Lung (tissue), 12 donors: ENCODE measurements around the gene CST6. TPM values are rescaled to one million over a fixed set of nuclear protein-coding genes. Genes with fewer than 3 reads are reported as not detected.

Experiments used
- ATAC-seq: fragments of 200-7000 bp; cut with Tn5 transposase; one replicate; pipeline ENCODE4 v1.9.1; 2020; ENCODE audit warnings: moderate number of reproducible peaks; ENCODE audit not compliant: insufficient read depth, low FRiP score
- DNase-seq, 3 donors: peaks; one replicate each; pipeline ENCODE4 v3.0.0-alpha.2; 2013 to 2017
- H3K27ac ChIP-seq, 2 donors: one replicate each; pipeline ENCODE4 v1.5.1; 2013; ENCODE audit warnings: mild to moderate bottlenecking in 2 of 2, moderate library complexity in 2 of 2, control low read depth in 1 of 2, inconsistent platforms in 1 of 2, low read depth in 1 of 2, low read length in 1 of 2
- H3K27me3 ChIP-seq, 3 donors: one replicate each; pipeline ENCODE4 v1.5.1; 2013; ENCODE audit warnings: low read length in 2 of 3; ENCODE audit not compliant: control insufficient read depth in 3 of 3, insufficient read depth in 3 of 3
- H3K36me3 ChIP-seq, 4 donors: one replicate each; pipeline ENCODE4 v1.5.1; 2013; ENCODE audit warnings: low read length in 4 of 4, mild to moderate bottlenecking in 1 of 4, moderate library complexity in 1 of 4; ENCODE audit not compliant: control insufficient read depth in 4 of 4, insufficient read depth in 4 of 4
- H3K4me1 ChIP-seq, 5 donors: one replicate each; pipeline ENCODE4 v1.5.1; 2013; ENCODE audit warnings: low read length in 5 of 5, mild to moderate bottlenecking in 2 of 5, moderate library complexity in 1 of 5; ENCODE audit not compliant: control insufficient read depth in 5 of 5, insufficient read depth in 5 of 5
- H3K4me3 ChIP-seq: one replicate; pipeline ENCODE4 v1.5.1; 2013; ENCODE audit warnings: mild to moderate bottlenecking, control low read depth, moderate library complexity
- H3K9ac ChIP-seq, 2 donors: one replicate each; pipeline ENCODE4 v1.5.1; 2013; ENCODE audit warnings: low read length in 2 of 2, control low read depth in 1 of 2; ENCODE audit not compliant: insufficient read depth in 1 of 2
- H3K9me3 ChIP-seq, 4 donors: one replicate each; pipeline ENCODE4 v1.5.1; 2013; ENCODE audit warnings: low read length in 3 of 4, mild to moderate bottlenecking in 1 of 4, moderate library complexity in 1 of 4; ENCODE audit not compliant: control insufficient read depth in 4 of 4, insufficient read depth in 3 of 4
- WGBS, 2 donors: extraction: QIAGEN DNeasy Blood & Tissue Kit; methylation state at CpG; one replicate each; pipeline ENCODE4 v1.1.7; 2013; 5-methylcytosine and 5-hydroxymethylcytosine counted together
- polyA plus RNA-seq, 2 donors: library from polyadenylated mRNA; stranded (reverse); fragments of 200-250 nt; gene quantifications; one replicate each; pipeline ENCODE4 v1.2.1, GENCODE V29; 2013
- total RNA-seq, 2 donors: library from RNA; depleted of rRNA in 1 of 2; stranded (reverse); fragments of >200 nt in 1 of 2; gene quantifications; one replicate each; pipeline ENCODE4 v1.2.1, GENCODE V29; 2014 to 2021
- TF ChIP-seq, protein P1 (sequence below): IDR thresholded peaks from 2 replicates; pipeline ENCODE4 v1.5.1; 2012; ENCODE audit warnings: mild to moderate bottlenecking; ENCODE audit errors: control extremely low read depth, extremely low read depth
- donor health status: control.
- donor health status: control.
- donor health status: Bipolar disorder and iron deficiency.
- donor health status: healthy.
- donor health status: DM: yes; HTN: yes; CAD: no.

The CST6 gene
- total and polyA plus RNA-seq, 4 donors, result 7.1 to 38.8 (median 24.7) TPM

DNA sequence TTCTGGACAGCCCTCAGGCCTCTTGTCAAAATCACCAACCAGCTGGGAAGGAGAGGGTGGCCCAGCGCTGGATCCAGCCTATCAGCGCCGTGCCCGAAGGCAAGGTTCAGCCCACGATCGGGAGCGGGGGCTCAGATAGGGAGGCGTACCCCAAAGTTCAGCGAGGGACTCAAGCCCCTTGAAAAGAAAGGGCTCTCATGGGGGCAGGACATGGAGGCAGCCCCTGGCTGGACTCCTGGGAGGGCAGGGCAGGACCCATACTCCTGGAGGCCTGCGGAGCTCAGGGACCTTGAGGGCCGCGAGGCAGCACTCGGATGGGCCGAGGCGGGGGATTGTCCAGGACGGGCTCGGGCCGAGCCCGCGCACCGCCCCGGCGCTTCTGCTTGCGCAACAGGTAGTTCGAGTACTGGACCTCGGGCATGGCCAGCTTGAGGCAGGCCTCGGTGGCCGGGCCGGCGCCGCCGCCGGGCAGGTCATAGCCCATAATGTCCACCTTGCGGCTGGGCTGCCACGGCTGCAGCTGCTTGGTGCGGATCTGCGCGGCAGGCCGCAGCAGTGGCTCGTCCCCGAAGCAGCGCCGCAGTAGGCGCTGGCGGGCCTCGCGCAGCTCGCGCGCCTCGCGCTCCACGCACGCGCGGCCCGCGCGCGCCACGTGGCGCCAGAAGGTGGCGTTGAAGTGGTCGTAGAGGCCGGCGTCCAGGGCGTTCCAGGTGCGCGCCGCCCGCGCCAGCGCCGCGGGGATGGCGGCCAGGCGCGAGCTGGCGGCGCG is 30.6 kb downstream of the CST6 start:
- Histone ChIP-seq H3K9me3 (no peaks in the 10 kb centered on the region), H3K4me3 (no peak overlapping the region), H3K9ac (no peak overlapping the region), H3K27ac (no peak overlapping the region), H3K27me3 (peaks cover 0 to 1% (median 0%) of the 10 kb centered on the region in 3 donors), H3K36me3 (no peaks in the 10 kb centered on the region), H3K4me1 (peaks cover 0 to 3% (median 0%) of the 10 kb centered on the region in 5 donors)
- ATAC-seq, result no peak
- TF ChIP-seq, protein P1, sequence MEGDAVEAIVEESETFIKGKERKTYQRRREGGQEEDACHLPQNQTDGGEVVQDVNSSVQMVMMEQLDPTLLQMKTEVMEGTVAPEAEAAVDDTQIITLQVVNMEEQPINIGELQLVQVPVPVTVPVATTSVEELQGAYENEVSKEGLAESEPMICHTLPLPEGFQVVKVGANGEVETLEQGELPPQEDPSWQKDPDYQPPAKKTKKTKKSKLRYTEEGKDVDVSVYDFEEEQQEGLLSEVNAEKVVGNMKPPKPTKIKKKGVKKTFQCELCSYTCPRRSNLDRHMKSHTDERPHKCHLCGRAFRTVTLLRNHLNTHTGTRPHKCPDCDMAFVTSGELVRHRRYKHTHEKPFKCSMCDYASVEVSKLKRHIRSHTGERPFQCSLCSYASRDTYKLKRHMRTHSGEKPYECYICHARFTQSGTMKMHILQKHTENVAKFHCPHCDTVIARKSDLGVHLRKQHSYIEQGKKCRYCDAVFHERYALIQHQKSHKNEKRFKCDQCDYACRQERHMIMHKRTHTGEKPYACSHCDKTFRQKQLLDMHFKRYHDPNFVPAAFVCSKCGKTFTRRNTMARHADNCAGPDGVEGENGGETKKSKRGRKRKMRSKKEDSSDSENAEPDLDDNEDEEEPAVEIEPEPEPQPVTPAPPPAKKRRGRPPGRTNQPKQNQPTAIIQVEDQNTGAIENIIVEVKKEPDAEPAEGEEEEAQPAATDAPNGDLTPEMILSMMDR, result no peak
- WGBS, 2 donors, result 96 to 97% methylated on average over 79 to 81 of the region's 81 CpGs
- no peak for DNase-seq

DNA sequence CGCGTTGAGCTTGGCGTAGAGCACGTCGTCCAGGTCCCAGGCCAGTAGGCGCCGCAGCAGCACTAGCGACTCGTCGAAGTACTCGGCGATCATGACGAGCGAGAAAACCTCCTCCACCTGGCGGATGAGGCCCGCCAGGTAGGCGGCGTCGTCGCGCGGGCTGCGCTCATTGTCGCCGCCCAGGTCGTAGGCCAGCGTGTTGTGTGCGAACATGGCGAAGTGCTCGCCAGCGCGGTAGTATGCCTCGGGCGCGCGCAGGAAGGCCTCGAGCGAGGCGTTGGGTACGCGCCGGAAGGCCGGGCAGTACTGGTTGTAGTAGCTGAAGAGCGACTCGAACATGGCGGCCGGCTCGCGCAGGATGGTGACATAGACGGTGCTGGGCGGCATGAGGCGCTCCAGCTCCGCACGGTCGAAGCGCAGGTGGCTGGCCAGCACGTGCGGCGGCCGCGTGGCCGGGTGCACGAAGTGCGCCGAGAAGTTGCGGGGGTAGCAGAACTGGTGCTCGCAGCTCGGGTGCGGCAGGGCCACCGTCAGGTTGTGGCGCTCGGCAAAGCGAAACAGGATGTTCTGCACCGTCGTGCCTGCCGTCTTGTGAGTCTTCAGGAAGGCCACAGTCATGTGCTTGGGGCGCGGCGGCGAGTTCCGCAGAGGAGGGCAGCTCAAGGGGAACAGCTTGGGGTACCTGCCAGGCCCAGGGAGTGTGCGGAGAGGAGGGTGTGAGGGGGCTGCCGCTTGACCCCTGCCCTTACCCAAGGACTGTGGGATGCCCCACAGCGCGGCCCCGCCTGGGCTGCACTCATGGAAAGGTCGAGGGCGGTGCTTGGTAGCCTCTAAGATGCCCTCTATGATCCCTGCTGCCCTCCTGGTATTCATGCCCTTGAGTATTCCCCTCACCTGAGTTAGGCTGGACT is 31.4 kb downstream of the CST6 start:
- ATAC-seq, result no peak
- TF ChIP-seq, protein P1, result no peak

DNA sequence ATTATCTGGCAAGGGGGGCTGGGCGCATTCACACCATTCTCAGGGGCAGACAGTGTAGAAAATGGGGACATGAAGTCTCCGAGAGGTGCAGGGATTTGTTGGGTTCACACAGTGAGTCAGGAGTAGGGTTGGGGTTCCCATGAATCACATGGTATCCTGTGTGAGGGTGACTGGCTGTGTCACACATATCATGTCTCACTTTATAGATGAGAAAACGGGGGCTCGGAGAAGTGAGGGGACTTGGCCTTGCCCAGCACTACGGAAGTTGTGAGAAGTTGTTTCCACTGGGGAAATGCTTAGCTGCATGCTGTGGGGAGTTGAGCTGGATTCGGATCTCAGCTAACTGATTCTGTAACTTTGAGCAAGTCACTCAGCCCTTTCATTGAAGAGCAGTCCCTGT is 32.9 kb downstream of the CST6 start:
- Histone ChIP-seq H3K36me3 (no peaks in the 10 kb centered on the region), H3K9me3 (no peaks in the 10 kb centered on the region), H3K27me3 (peaks cover 0 to 11% (median 5%) of the 10 kb centered on the region in 3 donors), H3K4me3 (no peak overlapping the region), H3K9ac (no peak overlapping the region), H3K27ac (no peak overlapping the region), H3K4me1 (peaks cover 0 to 3% (median 0%) of the 10 kb centered on the region in 5 donors)
- TF ChIP-seq, protein P1, result no peak
- 57 to 60% methylated on average over 6 of the region's 6 CpGs for WGBS, 2 donors
- no peak for ATAC-seq
- DNase-seq, result no peak

More for the DNA sequence above, 31.4 kb downstream of the CST6 start:
- DNase-seq, result no peak
- Histone ChIP-seq H3K9me3 (no peaks in the 10 kb centered on the region), H3K4me1 (peaks cover 0 to 3% (median 0%) of the 10 kb centered on the region in 5 donors), H3K4me3 (no peak overlapping the region), H3K9ac (no peak overlapping the region), H3K36me3 (no peaks in the 10 kb centered on the region), H3K27ac (no peak overlapping the region), H3K27me3 (peaks cover 0 to 9% (median 4%) of the 10 kb centered on the region in 3 donors)
- 96 to 97% methylated on average over 88 of the region's 88 CpGs for WGBS, 2 donors
